GM23338 (cell line): Measurements from ENCODE around the gene MSRB1. TPM values are rescaled to one million over a fixed set of nuclear protein-coding genes. Genes with fewer than 3 reads are reported as not detected.

Experiments
- ATAC-seq: fragments of 200-7000 bp; cut with Tn5 transposase; 3 replicates; pipeline ENCODE4 v1.9.1; 2020
- DNase-seq: peaks from one replicate; pipeline ENCODE4 v3.0.0-alpha.2; 2015; ENCODE audit warnings: low spot score
- H2AFZ ChIP-seq: fragments of 200-600 bp; sonication (generic); 2 replicates; pipeline ENCODE4 v1.8.0; 2016; ENCODE audit warnings: antibody characterized with exemption, mild to moderate bottlenecking, moderate library complexity
- H3F3A ChIP-seq: fragments of 200-600 bp; sonication (generic); replicated peaks from 2 replicates; pipeline ENCODE4 v1.8.0; 2017; ENCODE audit warnings: antibody characterized with exemption, mixed run types, low read depth
- H3K27ac ChIP-seq: fragments of 200-600 bp; sonication (generic); 2 replicates; pipeline ENCODE4 v1.6.1; 2016; ENCODE audit warnings: low read depth
- H3K27me3 ChIP-seq: fragments of 200-600 bp; sonication (generic); 2 replicates; pipeline ENCODE4 v1.8.0; 2016; ENCODE audit warnings: mild to moderate bottlenecking, mixed run types, moderate library complexity; ENCODE audit not compliant: insufficient read depth
- H3K36me3 ChIP-seq: fragments of 200-600 bp; sonication (generic); 2 replicates; pipeline ENCODE4 v1.8.0; 2016; ENCODE audit warnings: mild to moderate bottlenecking; ENCODE audit not compliant: insufficient read depth
- H3K4me1 ChIP-seq: fragments of 200-600 bp; sonication (generic); 2 replicates; pipeline ENCODE4 v1.8.0; 2016; ENCODE audit warnings: mild to moderate bottlenecking, moderate library complexity; ENCODE audit not compliant: insufficient read depth
- H3K4me2 ChIP-seq: fragments of 200-600 bp; sonication (generic); 2 replicates; pipeline ENCODE4 v1.7.1; 2017; ENCODE audit warnings: mixed run types
- H3K4me3 ChIP-seq: fragments of 200-600 bp; sonication (generic); 2 replicates; pipeline ENCODE4 v1.6.1; 2016; ENCODE audit warnings: mixed run types
- H3K79me2 ChIP-seq: fragments of 200-600 bp; sonication (generic); replicated peaks from 2 replicates; pipeline ENCODE4 v1.8.0; 2017; ENCODE audit warnings: mild to moderate bottlenecking; ENCODE audit not compliant: insufficient read depth
- H3K9me2 ChIP-seq: fragments of 200-600 bp; sonication (generic); 2 replicates; pipeline ENCODE4 v1.8.0; 2017; ENCODE audit not compliant: insufficient read depth
- H4K20me1 ChIP-seq: fragments of 200-600 bp; sonication (generic); replicated peaks from 2 replicates; pipeline ENCODE4 v1.8.0; 2017; ENCODE audit warnings: mild to moderate bottlenecking; ENCODE audit not compliant: insufficient read depth
- H3K27ac Mint-ChIP-seq: 2 replicates; pipeline ENCODE4 v1.8.0; 2020; ENCODE audit warnings: inconsistent platforms, mild to moderate bottlenecking, moderate library complexity, mixed read lengths
- H3K27me3 Mint-ChIP-seq: 3 replicates; pipeline ENCODE4 v1.8.0; 2022; ENCODE audit warnings: low read depth, mild to moderate bottlenecking, moderate library complexity, mixed read lengths, inconsistent platforms; ENCODE audit not compliant: insufficient read depth, poor library complexity
- H3K36me3 Mint-ChIP-seq: 3 replicates; pipeline ENCODE4 v1.8.0; 2021; ENCODE audit warnings: low read depth, mild to moderate bottlenecking, inconsistent platforms, moderate library complexity, mixed read lengths
- H3K4me1 Mint-ChIP-seq: 3 replicates; pipeline ENCODE4 v1.8.0; 2020; ENCODE audit warnings: mild to moderate bottlenecking, inconsistent platforms, mixed read lengths
- H3K4me3 Mint-ChIP-seq: 3 replicates; pipeline ENCODE4 v1.8.0; 2021; ENCODE audit warnings: moderate library complexity, mild to moderate bottlenecking, inconsistent platforms, mixed read lengths
- H3K9me3 Mint-ChIP-seq: 3 replicates; pipeline ENCODE4 v1.8.0; 2020; ENCODE audit warnings: moderate library complexity, mild to moderate bottlenecking, inconsistent platforms, mixed read lengths
- CREB1 ChIP-seq: fragments of 250-450 bp; sonication (Bioruptor Pico); IDR thresholded peaks from 2 replicates; pipeline ENCODE4 v1.5.0; 2020; ENCODE audit warnings: low read depth, mild to moderate bottlenecking, moderate library complexity
- EZH2 ChIP-seq: fragments of 200-600 bp; sonication (generic); IDR thresholded peaks from one replicate; pipeline ENCODE4 v1.8.0; 2017; ENCODE audit warnings: antibody characterized with exemption, mild to moderate bottlenecking, low read depth; ENCODE audit not compliant: unreplicated experiment
- JUNB ChIP-seq: IDR thresholded peaks from one replicate; pipeline ENCODE4 v1.6.1; 2016; ENCODE audit warnings: antibody characterized with exemption; ENCODE audit not compliant: unreplicated experiment
- STAT1 ChIP-seq: IDR thresholded peaks from one replicate; pipeline ENCODE4 v1.6.1; 2016; ENCODE audit warnings: antibody characterized with exemption; ENCODE audit not compliant: unreplicated experiment
- ZNF114 ChIP-seq: fragments of 250-450 bp; sonication (Bioruptor Pico); IDR thresholded peaks from 2 replicates; pipeline ENCODE4 v1.5.0; 2020; ENCODE audit warnings: mild to moderate bottlenecking, moderate library complexity
- polyA plus RNA-seq: library from polyadenylated mRNA; unstranded; fragments of >200 nt; fragmentation: Nextera tagmentation; extraction: Ambion mirVana; gene quantifications from 2 replicates; pipeline ENCODE4 v1.2.1, GENCODE V29; 2016
- total RNA-seq: library from RNA; depleted of rRNA; stranded (reverse); fragments of >200 nt; shearing (Covaris generic); gene quantifications from 2 replicates; pipeline ENCODE4 v1.2.3, GENCODE V29; 2014
- TF ChIP-seq, protein P1 (sequence below): fragments of 250-450 bp; sonication (Bioruptor Pico); IDR thresholded peaks from 2 replicates; pipeline ENCODE4 v1.5.0; 2020; ENCODE audit warnings: mild to moderate bottlenecking, moderate library complexity

Gene MSRB1
- total and polyA plus RNA-seq, 2 experiments from 2014 or later = 30.4 to 31.3 TPM

GRCh38 chr16:1982013-1982433 is 39.0 kb upstream of the MSRB1 start:
- no peaks in the 10 kb centered on the region for H3K36me3 ChIP-seq
- H3K9me2 ChIP-seq = no peaks in the 10 kb centered on the region
- no peaks in the 10 kb centered on the region for H3K9me3 Mint-ChIP-seq
- ATAC-seq = no peak
- no peak overlapping the region for H2AFZ ChIP-seq
- H3K4me1 ChIP-seq = peaks cover 21% of the 10 kb centered on the region
- peaks cover 17% of the 10 kb centered on the region for H3K36me3 Mint-ChIP-seq
- H3K27ac ChIP-seq = no peak overlapping the region
- H3K79me2 ChIP-seq = peaks cover 4% of the 10 kb centered on the region; the same call in 1 of the 2 replicates
- no peak overlapping the region for H3K4me2 ChIP-seq
- peaks cover 36% of the 10 kb centered on the region for H3K27me3 ChIP-seq
- H4K20me1 ChIP-seq = no peaks in the 10 kb centered on the region; the same call in none of the 2 replicates
- H3K27ac Mint-ChIP-seq = no peak overlapping the region
- TF ChIP-seq EZH2 = no peak
- no peak for TF ChIP-seq ZNF114 (CRISPR knock-in tag)
- TF ChIP-seq, protein P1, sequence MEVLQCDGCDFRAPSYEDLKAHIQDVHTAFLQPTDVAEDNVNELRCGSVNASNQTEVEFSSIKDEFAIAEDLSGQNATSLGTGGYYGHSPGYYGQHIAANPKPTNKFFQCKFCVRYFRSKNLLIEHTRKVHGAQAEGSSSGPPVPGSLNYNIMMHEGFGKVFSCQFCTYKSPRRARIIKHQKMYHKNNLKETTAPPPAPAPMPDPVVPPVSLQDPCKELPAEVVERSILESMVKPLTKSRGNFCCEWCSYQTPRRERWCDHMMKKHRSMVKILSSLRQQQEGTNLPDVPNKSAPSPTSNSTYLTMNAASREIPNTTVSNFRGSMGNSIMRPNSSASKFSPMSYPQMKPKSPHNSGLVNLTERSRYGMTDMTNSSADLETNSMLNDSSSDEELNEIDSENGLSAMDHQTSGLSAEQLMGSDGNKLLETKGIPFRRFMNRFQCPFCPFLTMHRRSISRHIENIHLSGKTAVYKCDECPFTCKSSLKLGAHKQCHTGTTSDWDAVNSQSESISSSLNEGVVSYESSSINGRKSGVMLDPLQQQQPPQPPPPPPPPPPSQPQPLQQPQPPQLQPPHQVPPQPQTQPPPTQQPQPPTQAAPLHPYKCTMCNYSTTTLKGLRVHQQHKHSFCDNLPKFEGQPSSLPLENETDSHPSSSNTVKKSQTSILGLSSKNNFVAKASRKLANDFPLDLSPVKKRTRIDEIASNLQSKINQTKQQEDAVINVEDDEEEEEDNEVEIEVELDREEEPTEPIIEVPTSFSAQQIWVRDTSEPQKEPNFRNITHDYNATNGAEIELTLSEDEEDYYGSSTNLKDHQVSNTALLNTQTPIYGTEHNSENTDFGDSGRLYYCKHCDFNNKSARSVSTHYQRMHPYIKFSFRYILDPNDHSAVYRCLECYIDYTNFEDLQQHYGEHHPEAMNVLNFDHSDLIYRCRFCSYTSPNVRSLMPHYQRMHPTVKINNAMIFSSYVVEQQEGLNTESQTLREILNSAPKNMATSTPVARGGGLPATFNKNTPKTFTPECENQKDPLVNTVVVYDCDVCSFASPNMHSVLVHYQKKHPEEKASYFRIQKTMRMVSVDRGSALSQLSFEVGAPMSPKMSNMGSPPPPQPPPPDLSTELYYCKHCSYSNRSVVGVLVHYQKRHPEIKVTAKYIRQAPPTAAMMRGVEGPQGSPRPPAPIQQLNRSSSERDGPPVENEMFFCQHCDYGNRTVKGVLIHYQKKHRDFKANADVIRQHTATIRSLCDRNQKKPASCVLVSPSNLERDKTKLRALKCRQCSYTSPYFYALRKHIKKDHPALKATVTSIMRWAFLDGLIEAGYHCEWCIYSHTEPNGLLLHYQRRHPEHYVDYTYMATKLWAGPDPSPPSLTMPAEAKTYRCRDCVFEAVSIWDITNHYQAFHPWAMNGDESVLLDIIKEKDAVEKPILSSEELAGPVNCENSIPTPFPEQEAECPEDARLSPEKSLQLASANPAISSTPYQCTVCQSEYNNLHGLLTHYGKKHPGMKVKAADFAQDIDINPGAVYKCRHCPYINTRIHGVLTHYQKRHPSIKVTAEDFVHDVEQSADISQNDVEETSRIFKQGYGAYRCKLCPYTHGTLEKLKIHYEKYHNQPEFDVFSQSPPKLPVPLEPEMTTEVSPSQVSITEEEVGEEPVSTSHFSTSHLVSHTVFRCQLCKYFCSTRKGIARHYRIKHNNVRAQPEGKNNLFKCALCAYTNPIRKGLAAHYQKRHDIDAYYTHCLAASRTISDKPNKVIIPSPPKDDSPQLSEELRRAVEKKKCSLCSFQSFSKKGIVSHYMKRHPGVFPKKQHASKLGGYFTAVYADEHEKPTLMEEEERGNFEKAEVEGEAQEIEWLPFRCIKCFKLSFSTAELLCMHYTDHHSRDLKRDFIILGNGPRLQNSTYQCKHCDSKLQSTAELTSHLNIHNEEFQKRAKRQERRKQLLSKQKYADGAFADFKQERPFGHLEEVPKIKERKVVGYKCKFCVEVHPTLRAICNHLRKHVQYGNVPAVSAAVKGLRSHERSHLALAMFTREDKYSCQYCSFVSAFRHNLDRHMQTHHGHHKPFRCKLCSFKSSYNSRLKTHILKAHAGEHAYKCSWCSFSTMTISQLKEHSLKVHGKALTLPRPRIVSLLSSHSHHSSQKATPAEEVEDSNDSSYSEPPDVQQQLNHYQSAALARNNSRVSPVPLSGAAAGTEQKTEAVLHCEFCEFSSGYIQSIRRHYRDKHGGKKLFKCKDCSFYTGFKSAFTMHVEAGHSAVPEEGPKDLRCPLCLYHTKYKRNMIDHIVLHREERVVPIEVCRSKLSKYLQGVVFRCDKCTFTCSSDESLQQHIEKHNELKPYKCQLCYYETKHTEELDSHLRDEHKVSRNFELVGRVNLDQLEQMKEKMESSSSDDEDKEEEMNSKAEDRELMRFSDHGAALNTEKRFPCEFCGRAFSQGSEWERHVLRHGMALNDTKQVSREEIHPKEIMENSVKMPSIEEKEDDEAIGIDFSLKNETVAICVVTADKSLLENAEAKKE (CRISPR knock-in tag) = no peak
- TF ChIP-seq CREB1 (CRISPR knock-in tag) = no peak
- TF ChIP-seq STAT1 = no peak
- H3K4me1 Mint-ChIP-seq = peaks cover 23% of the 10 kb centered on the region
- DNase-seq = no peak
- H3K4me3 Mint-ChIP-seq = no peak overlapping the region; the same call in 2 of the 3 replicates
- peaks cover 54% of the 10 kb centered on the region for H3K27me3 Mint-ChIP-seq
- no peak overlapping the region for H3K4me3 ChIP-seq
- peaks cover 34% of the 10 kb centered on the region for H3F3A ChIP-seq

- Mint-ChIP-seq H3K9me3 (no peaks in the 10 kb centered on the region), H3K4me1 (peaks cover 23% of the 10 kb centered on the region), H3K27me3 (peaks cover 48% of the 10 kb centered on the region), H3K27ac (no peak within 1 kb of the TSS), H3K36me3 (peaks cover 14% of the 10 kb centered on the region), H3K4me3 (peak within 1 kb of the TSS; percentile 68)
- Histone ChIP-seq H3K4me1 (peaks cover 21% of the 10 kb centered on the region), H4K20me1 (no peaks in the 10 kb centered on the region; the same call in none of the 2 replicates), H3K4me2 (peak within 1 kb of the TSS; percentile 89), H3K9me2 (no peaks in the 10 kb centered on the region), H3F3A (peaks cover 34% of the 10 kb centered on the region), H3K27ac (no peak within 1 kb of the TSS), H3K79me2 (peaks cover 4% of the 10 kb centered on the region; the same call in 1 of the 2 replicates), H3K36me3 (no peaks in the 10 kb centered on the region), H2AFZ (0 out of 2 replicates have a peak within 1 kb of the TSS, but pooled peaks have one; percentile 38), H3K4me3 (peak within 1 kb of the TSS; percentile 68), H3K27me3 (peaks cover 36% of the 10 kb centered on the region)
- ATAC-seq (no peak), DNase-seq (no peak)
- peak; percentile 14 for TF ChIP-seq EZH2
- TF ChIP-seq JUNB = no peak
These were observed 38.4 kb upstream of the MSRB1 start, which contains the start of gene NOXO1 for GRCh38 chr16:1981398-1981836. TSS of gene NOXO1 (minus strand) at chr16:1981469. CDS start at chr16:1981179, 290 bp downstream.
